Osteocyte (in vitro differentiated cells): ENCODE measurements around the gene FMN2. TPM values are rescaled to one million over a fixed set of nuclear protein-coding genes. Genes with fewer than 3 reads are reported as not detected.

Experiments
- DNase-seq: peaks from one replicate; pipeline ENCODE4 v3.0.0; 2021; ENCODE audit warnings: mixed read lengths; ENCODE audit not compliant: unreplicated experiment; ENCODE audit errors: extremely low spot score
- H3K27ac Mint-ChIP-seq: one replicate; pipeline ENCODE4 v1.8.0; 2021; ENCODE audit warnings: mild to moderate bottlenecking, mixed read lengths; ENCODE audit not compliant: unreplicated experiment
- H3K27me3 Mint-ChIP-seq: one replicate; pipeline ENCODE4 v1.8.0; 2021; ENCODE audit warnings: mixed read lengths; ENCODE audit not compliant: unreplicated experiment
- H3K36me3 Mint-ChIP-seq: one replicate; pipeline ENCODE4 v1.8.0; 2021; ENCODE audit warnings: mixed read lengths; ENCODE audit not compliant: unreplicated experiment
- H3K4me1 Mint-ChIP-seq: one replicate; pipeline ENCODE4 v1.8.0; 2021; ENCODE audit warnings: mixed read lengths; ENCODE audit not compliant: unreplicated experiment
- H3K4me3 Mint-ChIP-seq: one replicate; pipeline ENCODE4 v1.8.0; 2021; ENCODE audit warnings: mild to moderate bottlenecking, moderate library complexity, mixed read lengths; ENCODE audit not compliant: unreplicated experiment
- H3K9me3 Mint-ChIP-seq: one replicate; pipeline ENCODE4 v1.8.0; 2021; ENCODE audit warnings: mixed read lengths; ENCODE audit not compliant: unreplicated experiment
- CTCF ChIP-seq: fragments of 200-600 bp; sonication (generic); IDR thresholded peaks from 2 replicates; pipeline ENCODE4 v1.5.0; 2021; ENCODE audit warnings: antibody characterized with exemption, mild to moderate bottlenecking, moderate library complexity
- total RNA-seq: library from RNA; stranded (reverse); gene quantifications from 2 replicates; pipeline ENCODE4 v1.2.1, GENCODE V29; 2021

The FMN2 gene
- total RNA-seq, 1 donor from 2014 or later: 8.6 TPM

GRCh38 chr1:240188139-240188538 is 96.5 kb downstream of the FMN2 start:
- Mint-ChIP-seq H3K9me3 (no peaks in the 10 kb centered on the region), H3K4me1 (peaks cover 9% of the 10 kb centered on the region)

GRCh38 chr1:240189386-240189989 is 97.8 kb downstream of the FMN2 start:
- H3K27ac Mint-ChIP-seq: no peak overlapping the region
- H3K36me3 Mint-ChIP-seq: no peaks in the 10 kb centered on the region
- H3K4me3 Mint-ChIP-seq: no peak overlapping the region
- DNase-seq: no peak
- peak; percentile 86 for TF ChIP-seq CTCF
- no peaks in the 10 kb centered on the region for H3K27me3 Mint-ChIP-seq
- H3K4me1 Mint-ChIP-seq: peaks cover 13% of the 10 kb centered on the region
- H3K9me3 Mint-ChIP-seq: no peaks in the 10 kb centered on the region

More at GRCh38 chr1:240188139-240188538, 96.5 kb downstream of the FMN2 start:
- Mint-ChIP-seq H3K4me3 (no peak overlapping the region), H3K27ac (no peak overlapping the region), H3K27me3 (no peaks in the 10 kb centered on the region), H3K36me3 (no peaks in the 10 kb centered on the region)
- no peak for TF ChIP-seq CTCF
- DNase-seq: no peak

GRCh38 chr1:240190881-240191401 is 99.3 kb downstream of the FMN2 start:
- H3K9me3 Mint-ChIP-seq: no peaks in the 10 kb centered on the region
- H3K27me3 Mint-ChIP-seq: no peaks in the 10 kb centered on the region
- TF ChIP-seq CTCF: peak; percentile 80
- H3K27ac Mint-ChIP-seq: peak overlapping the region; percentile 14
- no peak for DNase-seq
- H3K4me1 Mint-ChIP-seq: peaks cover 13% of the 10 kb centered on the region
- H3K36me3 Mint-ChIP-seq: no peaks in the 10 kb centered on the region
- H3K4me3 Mint-ChIP-seq: no peak overlapping the region

- no peak for DNase-seq
- Mint-ChIP-seq H3K36me3 (no peaks in the 10 kb centered on the region), H3K9me3 (no peaks in the 10 kb centered on the region), H3K4me1 (peaks cover 13% of the 10 kb centered on the region), H3K4me3 (no peak overlapping the region), H3K27me3 (no peaks in the 10 kb centered on the region), H3K27ac (no peak overlapping the region)
- no peak for TF ChIP-seq CTCF
Measured at GRCh38 chr1:240192851-240193250, 101.2 kb downstream of the FMN2 start.

GRCh38 chr1:240193679-240194078 is 102.0 kb downstream of the FMN2 start:
- Mint-ChIP-seq H3K27ac (no peak overlapping the region), H3K36me3 (no peaks in the 10 kb centered on the region), H3K27me3 (no peaks in the 10 kb centered on the region), H3K9me3 (no peaks in the 10 kb centered on the region), H3K4me3 (no peak overlapping the region), H3K4me1 (peaks cover 13% of the 10 kb centered on the region)
- no peak for DNase-seq
- no peak for TF ChIP-seq CTCF
